ENCODE data around the gene SHE. TPM values are rescaled to one million over a fixed set of nuclear protein-coding genes. Genes with fewer than 3 reads are reported as not detected.

Gene SHE
- total and polyA plus RNA-seq, 8 donors, result 17.7 to 25.3 (median 21.2) TPM

- intact Hi-C loops (cut with DNase I), result no loop called here
- ATAC-seq, result peak; percentile 47
Measured at GRCh38 chr1:154463512-154463990, 38.7 kb downstream of the SHE start.

DNA sequence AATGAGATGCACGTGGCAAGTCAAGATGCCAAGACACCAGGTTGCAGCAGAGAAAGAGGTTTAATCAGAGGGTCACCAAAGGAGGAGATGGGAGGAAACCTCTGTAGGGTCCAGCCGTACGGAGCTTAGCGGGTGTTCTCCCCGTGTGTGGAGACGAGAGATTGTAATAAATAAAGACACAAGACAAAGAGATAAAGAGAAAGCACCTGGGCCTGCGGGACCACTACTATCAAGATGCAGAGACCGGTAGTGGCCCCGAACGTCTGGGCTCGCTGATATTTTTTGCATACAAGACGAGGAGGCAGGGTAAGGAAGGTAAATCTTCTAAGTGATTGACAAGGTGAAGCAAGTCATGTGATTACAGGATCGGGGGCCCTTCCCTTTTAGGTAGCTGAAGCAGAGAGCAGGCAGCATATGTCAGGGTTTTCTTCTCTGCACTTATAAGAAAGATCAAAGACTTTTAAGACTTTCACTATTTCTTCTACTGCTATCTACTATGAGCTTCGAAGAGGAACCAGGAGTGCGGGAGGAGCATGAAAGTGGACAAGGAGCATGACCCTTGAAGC is 41.4 kb downstream of the SHE start:
- ATAC-seq, result no peak
- Histone ChIP-seq H3K4me3 (no peak overlapping the region), H3K27me3 (no peaks in the 10 kb centered on the region), H3K27ac (no peak overlapping the region), H3K4me1 (peaks cover 5 to 49% of the 10 kb centered on the region in 2 donors), H3K36me3 (peaks cover 0 to 65% of the 10 kb centered on the region in 2 donors), H3K9me3 (no peaks in the 10 kb centered on the region)
- DNase-seq, result no peak
- intact Hi-C loops (cut with DNase I), result no loop called here
- TF ChIP-seq, protein P1, sequence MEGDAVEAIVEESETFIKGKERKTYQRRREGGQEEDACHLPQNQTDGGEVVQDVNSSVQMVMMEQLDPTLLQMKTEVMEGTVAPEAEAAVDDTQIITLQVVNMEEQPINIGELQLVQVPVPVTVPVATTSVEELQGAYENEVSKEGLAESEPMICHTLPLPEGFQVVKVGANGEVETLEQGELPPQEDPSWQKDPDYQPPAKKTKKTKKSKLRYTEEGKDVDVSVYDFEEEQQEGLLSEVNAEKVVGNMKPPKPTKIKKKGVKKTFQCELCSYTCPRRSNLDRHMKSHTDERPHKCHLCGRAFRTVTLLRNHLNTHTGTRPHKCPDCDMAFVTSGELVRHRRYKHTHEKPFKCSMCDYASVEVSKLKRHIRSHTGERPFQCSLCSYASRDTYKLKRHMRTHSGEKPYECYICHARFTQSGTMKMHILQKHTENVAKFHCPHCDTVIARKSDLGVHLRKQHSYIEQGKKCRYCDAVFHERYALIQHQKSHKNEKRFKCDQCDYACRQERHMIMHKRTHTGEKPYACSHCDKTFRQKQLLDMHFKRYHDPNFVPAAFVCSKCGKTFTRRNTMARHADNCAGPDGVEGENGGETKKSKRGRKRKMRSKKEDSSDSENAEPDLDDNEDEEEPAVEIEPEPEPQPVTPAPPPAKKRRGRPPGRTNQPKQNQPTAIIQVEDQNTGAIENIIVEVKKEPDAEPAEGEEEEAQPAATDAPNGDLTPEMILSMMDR (IDR thresholded peaks at IDR 0.05), result no peak

More at GRCh38 chr1:154463512-154463990, 38.7 kb downstream of the SHE start:
- no peak overlapping the region for H3K4me3 ChIP-seq
- no peaks in the 10 kb centered on the region for H3K9me3 ChIP-seq
- no peaks in the 10 kb centered on the region for H3K27me3 ChIP-seq
- peaks cover 10 to 53% of the 10 kb centered on the region in 2 donors for H3K4me1 ChIP-seq
- H3K36me3 ChIP-seq, result peaks cover 0 to 63% of the 10 kb centered on the region in 2 donors
- TF ChIP-seq, protein P1 (IDR thresholded peaks at IDR 0.05), result no peak
- peak overlapping the region; percentile 55 to 79 for H3K27ac ChIP-seq
- DNase-seq, result peak in 1 of 4 donors; percentile 52

DNA sequence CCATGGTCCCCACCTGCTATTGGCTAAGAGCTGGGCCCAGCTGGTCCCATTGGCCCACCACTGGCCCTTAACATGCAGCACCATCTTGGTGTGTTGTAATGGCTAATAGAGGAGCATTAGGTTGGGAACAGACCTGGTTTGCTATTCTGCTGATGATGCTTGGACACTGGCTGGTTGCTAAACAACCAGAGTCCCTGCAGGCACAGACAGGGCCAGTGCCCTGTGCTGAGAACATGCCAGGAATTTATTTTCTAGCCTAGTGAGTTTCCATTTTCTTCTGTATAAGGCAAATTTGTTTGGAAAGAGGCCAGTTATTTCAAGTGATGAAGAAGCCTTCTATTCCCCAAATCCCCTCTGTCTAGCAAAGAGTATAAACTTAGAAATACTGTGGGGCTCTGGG is 43.1 kb downstream of the SHE start:
- DNase-seq (peak in 1 of 4 donors; percentile 5), ATAC-seq (no peak)
- H3K27me3 ChIP-seq, result no peaks in the 10 kb centered on the region
- intact Hi-C loops (cut with DNase I), result no loop called here
- TF ChIP-seq, protein P1 (IDR thresholded peaks at IDR 0.05), result no peak
- peaks cover 5 to 50% of the 10 kb centered on the region in 2 donors for H3K4me1 ChIP-seq
- no peak overlapping the region for H3K27ac ChIP-seq
- H3K4me3 ChIP-seq, result no peak overlapping the region
- H3K9me3 ChIP-seq, result no peaks in the 10 kb centered on the region
- peaks cover 0 to 66% of the 10 kb centered on the region in 2 donors for H3K36me3 ChIP-seq

DNA sequence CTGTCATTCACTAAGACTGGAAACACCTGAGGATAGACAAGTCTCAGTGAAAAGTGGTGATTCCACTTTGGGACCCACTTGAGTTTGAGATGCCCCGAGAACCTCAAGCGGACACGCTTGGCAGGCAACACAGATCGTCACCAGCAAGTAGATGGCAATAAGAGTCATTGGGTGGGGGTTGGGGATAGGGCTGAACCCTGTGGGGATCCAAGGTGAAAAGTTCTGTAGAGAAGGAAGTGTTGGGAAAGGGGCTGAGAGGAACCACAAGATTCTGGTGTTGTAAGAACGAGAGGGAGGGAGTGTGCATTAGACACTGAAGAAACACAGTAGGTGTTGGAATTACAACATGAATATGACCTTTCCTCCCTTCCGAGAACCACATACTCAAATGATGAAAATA is 45.6 kb downstream of the SHE start:
- DNase-seq (no peak), ATAC-seq (peak; percentile 24)
- TF ChIP-seq, protein P1 (IDR thresholded peaks at IDR 0.05), result no peak
- H3K27ac ChIP-seq, result peak overlapping the region in 1 of 2 donors; percentile 88
- H3K27me3 ChIP-seq, result no peaks in the 10 kb centered on the region
- H3K36me3 ChIP-seq, result peaks cover 0 to 82% of the 10 kb centered on the region in 2 donors
- H3K4me1 ChIP-seq, result peaks cover 0 to 45% of the 10 kb centered on the region in 2 donors
- H3K9me3 ChIP-seq, result no peaks in the 10 kb centered on the region
- intact Hi-C loops (cut with DNase I), result no loop called here
- no peak overlapping the region for H3K4me3 ChIP-seq

GRCh38 chr1:154454386-154455120 is 47.7 kb downstream of the SHE start:
- H3K27me3 ChIP-seq, result no peaks in the 10 kb centered on the region
- intact Hi-C loops (cut with DNase I), result no loop called here
- H3K9me3 ChIP-seq, result no peaks in the 10 kb centered on the region
- ATAC-seq (no peak), DNase-seq (no peak)
- peaks cover 0 to 45% of the 10 kb centered on the region in 2 donors for H3K4me1 ChIP-seq
- peaks cover 0 to 85% of the 10 kb centered on the region in 2 donors for H3K36me3 ChIP-seq
- TF ChIP-seq, protein P1 (IDR thresholded peaks at IDR 0.05), result no peak
- no peak overlapping the region for H3K4me3 ChIP-seq
- H3K27ac ChIP-seq, result peak overlapping the region in 1 of 2 donors; percentile 88
